Nephron progenitor cell (in vitro differentiated cells): ENCODE data around the gene NRF1.
A peak's percentile ranks its signal among the peaks of the same experiment; 100 is the strongest.

Experiments
- DNase-seq: peaks from one replicate; pipeline ENCODE4 v3.0.0; 2021
- H3K27ac Mint-ChIP-seq: 2 replicates; pipeline ENCODE4 v1.8.0; 2021; ENCODE audit warnings: mild to moderate bottlenecking, moderate library complexity, mixed read lengths
- H3K27me3 Mint-ChIP-seq: 2 replicates; pipeline ENCODE4 v1.8.0; 2021; ENCODE audit warnings: mild to moderate bottlenecking, low read depth, mixed read lengths; ENCODE audit not compliant: poor library complexity
- H3K36me3 Mint-ChIP-seq: 2 replicates; pipeline ENCODE4 v1.8.0; 2021; ENCODE audit warnings: low read depth, mixed read lengths
- H3K4me1 Mint-ChIP-seq: 2 replicates; pipeline ENCODE4 v1.8.0; 2021; ENCODE audit warnings: mixed read lengths
- H3K4me3 Mint-ChIP-seq: 2 replicates; pipeline ENCODE4 v1.8.0; 2021; ENCODE audit warnings: mild to moderate bottlenecking, moderate library complexity, mixed read lengths
- H3K9me3 Mint-ChIP-seq: 2 replicates; pipeline ENCODE4 v1.8.0; 2021; ENCODE audit warnings: mild to moderate bottlenecking, moderate library complexity, mixed read lengths
- TF ChIP-seq, protein P1 (sequence below): fragments of 200-600 bp; sonication (generic); IDR thresholded peaks from 2 replicates; pipeline ENCODE4 v1.5.0; 2021; ENCODE audit warnings: antibody characterized with exemption

The NRF1 gene

DNA sequence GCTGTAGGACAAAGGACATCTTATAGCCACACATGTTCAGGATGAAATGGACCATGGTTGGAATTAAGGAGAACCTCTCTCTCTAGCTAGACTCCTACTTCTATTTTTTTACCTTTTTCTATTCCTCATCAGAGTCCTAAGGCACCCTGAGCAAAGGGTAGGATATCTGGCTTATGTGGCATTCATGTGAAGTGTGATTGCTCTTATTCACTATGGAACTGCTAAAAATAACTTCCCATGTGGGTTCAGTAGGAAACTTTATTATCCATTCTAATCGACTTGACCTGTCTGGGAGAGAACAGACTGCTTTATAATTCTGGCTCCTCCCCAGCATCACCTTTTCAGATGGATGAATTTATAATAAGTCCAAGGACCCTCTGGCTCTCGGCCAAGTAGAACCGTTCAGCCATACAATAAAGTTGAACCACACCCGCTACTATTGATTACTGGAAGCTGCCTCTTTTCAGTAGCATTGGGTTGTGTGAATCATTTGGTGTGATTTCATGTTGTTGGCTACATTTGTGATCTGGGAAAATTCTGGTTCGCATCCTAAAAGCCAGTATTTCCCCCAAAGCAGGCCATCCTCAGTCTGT, 117.5 kb downstream of the NRF1 start:
- no peaks in the 10 kb centered on the region for H3K27me3 Mint-ChIP-seq
- no peaks in the 10 kb centered on the region for H3K9me3 Mint-ChIP-seq
- H3K4me1 Mint-ChIP-seq = no peaks in the 10 kb centered on the region
- H3K4me3 Mint-ChIP-seq = no peak overlapping the region
- DNase-seq = no peak
- peaks cover 50% of the 10 kb centered on the region for H3K36me3 Mint-ChIP-seq
- TF ChIP-seq, protein P1, sequence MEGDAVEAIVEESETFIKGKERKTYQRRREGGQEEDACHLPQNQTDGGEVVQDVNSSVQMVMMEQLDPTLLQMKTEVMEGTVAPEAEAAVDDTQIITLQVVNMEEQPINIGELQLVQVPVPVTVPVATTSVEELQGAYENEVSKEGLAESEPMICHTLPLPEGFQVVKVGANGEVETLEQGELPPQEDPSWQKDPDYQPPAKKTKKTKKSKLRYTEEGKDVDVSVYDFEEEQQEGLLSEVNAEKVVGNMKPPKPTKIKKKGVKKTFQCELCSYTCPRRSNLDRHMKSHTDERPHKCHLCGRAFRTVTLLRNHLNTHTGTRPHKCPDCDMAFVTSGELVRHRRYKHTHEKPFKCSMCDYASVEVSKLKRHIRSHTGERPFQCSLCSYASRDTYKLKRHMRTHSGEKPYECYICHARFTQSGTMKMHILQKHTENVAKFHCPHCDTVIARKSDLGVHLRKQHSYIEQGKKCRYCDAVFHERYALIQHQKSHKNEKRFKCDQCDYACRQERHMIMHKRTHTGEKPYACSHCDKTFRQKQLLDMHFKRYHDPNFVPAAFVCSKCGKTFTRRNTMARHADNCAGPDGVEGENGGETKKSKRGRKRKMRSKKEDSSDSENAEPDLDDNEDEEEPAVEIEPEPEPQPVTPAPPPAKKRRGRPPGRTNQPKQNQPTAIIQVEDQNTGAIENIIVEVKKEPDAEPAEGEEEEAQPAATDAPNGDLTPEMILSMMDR = no peak
- peak overlapping the region; percentile 39 for H3K27ac Mint-ChIP-seq

DNA sequence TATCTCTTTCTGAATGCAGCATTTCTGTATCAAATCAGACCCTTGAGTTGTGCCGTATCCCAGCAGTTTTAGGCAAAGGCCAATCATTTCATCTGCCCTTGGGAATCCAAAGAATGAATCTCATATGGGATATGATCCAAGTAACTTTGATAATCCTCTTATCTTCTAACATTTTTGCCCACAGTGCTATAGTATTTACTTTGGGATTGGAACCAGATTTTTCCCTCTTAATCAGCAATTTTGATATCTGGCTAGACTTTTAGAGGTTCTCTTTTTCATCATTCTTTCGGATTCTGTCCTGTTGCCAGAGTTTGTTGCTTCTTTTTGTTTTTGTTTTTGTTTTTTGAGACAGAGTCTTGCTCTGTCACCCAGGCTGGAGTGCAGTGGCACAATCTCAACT, 118.0 kb downstream of the NRF1 start:
- Mint-ChIP-seq H3K36me3 (peaks cover 47% of the 10 kb centered on the region), H3K27ac (peak overlapping the region; percentile 39), H3K4me3 (no peak overlapping the region), H3K4me1 (no peaks in the 10 kb centered on the region), H3K9me3 (no peaks in the 10 kb centered on the region), H3K27me3 (no peaks in the 10 kb centered on the region)
- DNase-seq = no peak
- TF ChIP-seq, protein P1 = no peak

DNA sequence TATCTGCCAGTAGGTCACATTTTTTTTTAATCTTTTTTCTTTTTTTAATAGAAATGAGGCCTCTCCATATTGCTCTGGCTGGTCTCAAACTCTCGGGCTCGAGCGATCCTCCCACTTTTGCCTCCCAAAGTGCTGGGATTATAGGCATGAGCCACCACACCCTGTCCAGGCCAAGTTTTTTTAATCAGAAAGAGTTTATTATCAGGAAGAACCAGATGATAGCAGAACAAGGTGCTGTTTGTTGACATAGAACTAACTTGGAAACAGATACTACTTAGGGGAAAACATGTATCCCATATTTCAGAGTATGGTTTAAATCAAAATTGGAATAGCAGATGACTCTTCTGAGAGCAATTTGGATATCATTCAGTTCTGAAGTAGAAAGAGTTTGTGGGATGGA, 118.6 kb downstream of the NRF1 start:
- H3K27ac Mint-ChIP-seq = peak overlapping the region; percentile 75
- peaks cover 47% of the 10 kb centered on the region for H3K36me3 Mint-ChIP-seq
- H3K9me3 Mint-ChIP-seq = no peaks in the 10 kb centered on the region
- DNase-seq = no peak
- H3K27me3 Mint-ChIP-seq = no peaks in the 10 kb centered on the region
- TF ChIP-seq, protein P1 = no peak
- no peaks in the 10 kb centered on the region for H3K4me1 Mint-ChIP-seq
- H3K4me3 Mint-ChIP-seq = no peak overlapping the region

DNA sequence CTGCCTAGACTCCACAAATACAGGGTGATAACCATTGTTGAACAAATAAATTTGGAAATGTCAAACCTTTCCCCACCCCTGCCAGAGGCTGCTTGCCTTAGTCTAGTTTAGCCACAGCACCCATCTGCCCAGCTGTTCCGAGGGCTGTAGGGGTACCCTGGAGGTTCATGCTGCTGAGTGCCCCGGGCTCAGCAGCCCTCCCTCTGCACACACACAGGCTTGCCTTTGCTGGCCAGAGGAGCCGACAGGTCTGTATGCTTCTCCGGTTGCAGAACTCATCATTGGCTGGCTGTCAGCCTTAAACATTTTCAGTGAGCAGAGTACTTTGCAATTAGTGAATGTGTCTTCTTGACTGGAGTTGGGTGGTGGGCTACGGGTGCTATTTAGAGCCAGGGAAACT, 122.9 kb downstream of the NRF1 start:
- no peak for DNase-seq
- peaks cover 7% of the 10 kb centered on the region for H3K4me1 Mint-ChIP-seq
- no peaks in the 10 kb centered on the region for H3K27me3 Mint-ChIP-seq
- peaks cover 51% of the 10 kb centered on the region for H3K36me3 Mint-ChIP-seq
- TF ChIP-seq, protein P1 = no peak
- H3K4me3 Mint-ChIP-seq = no peak overlapping the region
- no peak overlapping the region for H3K27ac Mint-ChIP-seq
- H3K9me3 Mint-ChIP-seq = no peaks in the 10 kb centered on the region

DNA sequence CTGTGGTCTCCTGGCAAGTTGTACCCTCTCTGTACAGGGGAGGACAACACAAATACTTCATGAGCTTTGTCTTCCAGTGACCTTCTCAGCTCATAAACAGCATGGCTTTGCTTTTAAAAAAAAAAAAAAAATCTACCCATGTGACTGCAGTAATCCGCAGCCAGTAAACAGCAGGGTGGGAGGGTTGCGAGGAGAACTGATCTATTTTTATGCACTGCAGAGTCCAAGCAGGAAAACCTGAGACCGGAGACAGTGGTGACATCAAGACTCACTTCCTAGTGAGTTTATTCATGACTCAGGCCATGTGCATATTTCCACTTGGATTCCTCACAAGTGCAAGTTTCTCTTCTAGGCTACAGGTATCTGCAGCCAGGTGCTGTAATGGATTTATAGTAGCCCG, 127.9 kb downstream of the NRF1 start:
- TF ChIP-seq, protein P1 = no peak
- Mint-ChIP-seq H3K36me3 (peaks cover 40% of the 10 kb centered on the region), H3K9me3 (no peaks in the 10 kb centered on the region), H3K27me3 (no peaks in the 10 kb centered on the region), H3K4me1 (peaks cover 37% of the 10 kb centered on the region), H3K27ac (peak overlapping the region; percentile 78), H3K4me3 (no peak overlapping the region)
- DNase-seq = no peak
